Islet precursor cell (in vitro differentiated cells): Measurements from ENCODE around the gene MEMO1.
"Not testable (repeated sequence)": the region's sequence is repeated elsewhere in the genome, so short reads cannot be mapped to it uniquely, and the experiment has no call there.

Source experiments
- DNase-seq: peaks from one replicate; pipeline ENCODE4 v3.0.0-alpha.2; 2018

MEMO1 gene

DNA sequence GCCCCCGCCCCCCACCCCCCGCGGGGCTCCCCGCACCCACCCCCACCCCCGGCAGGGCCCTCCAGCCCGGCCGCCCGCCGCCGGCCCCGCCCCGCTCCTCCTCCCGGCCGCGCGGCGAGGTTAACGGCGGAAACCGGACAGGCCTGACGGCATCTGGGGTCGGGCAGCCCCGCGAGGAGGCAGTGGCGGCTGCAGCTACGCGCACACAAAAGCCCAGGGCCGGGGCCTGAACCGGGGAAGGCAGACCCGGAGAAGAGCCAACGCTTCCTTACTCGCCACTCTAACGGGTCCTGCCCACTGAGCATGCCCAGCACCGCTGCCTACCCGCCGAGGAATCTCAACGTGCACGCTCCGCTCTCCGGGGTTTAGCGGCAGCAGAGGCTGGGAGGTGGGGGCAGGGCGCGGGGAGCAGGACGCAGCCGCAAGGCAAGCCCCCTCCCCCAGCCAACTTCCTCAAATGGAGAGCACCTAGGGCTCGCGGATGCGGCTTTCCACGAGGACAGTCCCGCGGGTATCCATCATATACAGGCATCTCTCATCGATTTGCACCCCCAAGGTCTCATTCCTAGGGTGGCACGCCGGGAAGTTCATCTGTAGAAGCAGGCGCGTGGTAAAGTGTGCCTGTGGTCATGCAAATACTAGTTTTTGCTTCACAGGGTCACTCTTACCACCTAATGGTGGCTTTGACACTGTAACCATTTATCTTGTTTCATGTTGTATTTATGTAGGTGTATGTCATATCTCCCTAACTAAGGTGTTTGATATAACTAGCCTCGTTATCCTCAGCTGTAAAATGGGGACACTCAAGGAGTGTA lies at the start of gene MEMO1:
Gene MEMO1 (minus strand): TSS at position 339 of the 815 bp plus-strand sequence. CDS start 761 bp downstream, outside the sequence.
- DNase-seq: peak; percentile 98

GRCh38 chr2:32060266-32060665 lies 49.5 kb upstream of the MEMO1 start:
- no peak for DNase-seq

DNA sequence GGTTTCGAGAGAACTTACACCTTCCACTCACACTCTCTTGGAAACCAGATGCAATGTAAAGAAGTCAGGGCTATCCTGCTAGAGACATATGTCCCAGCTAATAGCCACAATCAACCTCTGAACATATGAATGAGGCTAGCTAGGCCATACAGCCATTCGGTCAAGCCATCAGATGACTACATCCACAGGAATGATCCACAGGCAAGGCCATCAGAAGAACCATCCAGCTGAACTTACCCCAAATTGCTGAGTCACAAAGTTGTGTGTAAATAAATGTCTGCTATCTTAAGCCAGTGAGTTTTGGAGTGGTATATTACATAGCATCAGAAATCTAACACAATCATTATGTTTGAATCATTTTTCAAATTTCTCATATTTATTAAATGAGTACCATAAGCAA lies 47.3 kb upstream of the MEMO1 start:
- peak; percentile 56 for DNase-seq

GRCh38 chr2:32054583-32054982 lies 43.8 kb upstream of the MEMO1 start:
- not testable (repeated sequence) for DNase-seq

- no peak for DNase-seq
These were observed 41.1 kb upstream of the MEMO1 start for GRCh38 chr2:32051836-32052439.

- no peak for DNase-seq
These were observed 32.8 kb upstream of the MEMO1 start for GRCh38 chr2:32043561-32043960.

- peak; percentile 98 for DNase-seq
These were observed 28.8 kb upstream of the MEMO1 start, which contains the start of gene DPY30 for GRCh38 chr2:32039447-32040219. Gene DPY30 (minus strand): TSS chr2:32039805. CDS start chr2:32039456, 349 bp downstream.

DNA sequence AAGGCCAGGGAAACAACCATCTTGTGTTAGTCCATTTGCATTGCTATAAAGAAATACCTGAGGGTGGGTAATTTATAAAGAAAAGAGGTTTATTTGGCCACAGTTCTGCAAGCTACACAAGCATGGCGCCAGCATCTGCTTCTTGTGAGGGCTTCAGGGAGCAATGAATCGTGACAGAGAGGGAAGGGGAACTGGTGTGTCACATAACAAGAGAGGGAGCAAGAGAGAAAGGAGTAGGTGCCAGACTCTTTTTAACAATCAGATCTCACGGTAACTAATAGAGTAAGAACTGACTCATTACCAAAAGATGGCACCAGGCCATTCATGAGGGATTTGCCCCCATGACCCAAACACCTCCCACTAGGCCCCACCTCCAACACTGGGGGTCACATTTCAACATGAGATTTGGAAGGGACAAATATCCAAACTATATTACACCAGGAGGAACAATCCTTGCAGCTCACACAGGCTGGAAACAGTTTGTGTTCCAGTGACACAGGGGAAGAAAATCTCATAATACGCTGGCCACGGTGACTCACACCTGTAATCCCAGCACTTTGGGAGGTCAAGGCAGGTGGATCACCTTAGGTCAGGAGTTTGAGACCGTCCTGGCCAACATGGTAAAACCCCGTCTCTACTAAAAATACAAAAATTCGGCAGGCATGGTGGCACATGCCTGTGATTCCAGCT lies 23.5 kb upstream of the MEMO1 start:
- not testable (repeated sequence) for DNase-seq

- DNase-seq: not testable (repeated sequence)
These were observed 8.1 kb upstream of the MEMO1 start for GRCh38 chr2:32018789-32019482.

GRCh38 chr2:32012872-32013271 lies 2.1 kb upstream of the MEMO1 start:
- no peak for DNase-seq

GRCh38 chr2:32011485-32011960 lies 715 bp upstream of the MEMO1 start:
- DNase-seq: no peak

DNA sequence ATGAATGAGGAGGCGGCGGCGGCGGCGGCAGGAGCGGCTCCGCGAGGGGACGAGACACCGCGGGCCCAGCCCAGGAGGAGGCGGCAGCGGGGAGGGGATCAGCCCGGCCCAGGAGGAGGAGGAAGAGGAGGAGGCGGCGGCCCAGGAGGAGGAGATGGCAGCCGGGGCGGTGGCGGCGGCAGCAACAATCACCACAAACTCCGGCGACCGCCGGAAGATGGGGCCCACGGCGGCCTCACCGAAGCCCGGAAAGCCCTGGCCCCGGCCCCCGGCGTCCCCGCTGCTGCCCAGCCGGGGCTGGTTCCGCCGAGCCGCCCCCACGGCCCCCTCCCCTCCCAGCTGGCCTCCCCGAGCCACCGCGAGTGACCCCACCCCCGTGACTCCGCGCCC lies 533 bp downstream of the MEMO1 start:
- peak; percentile 75 for DNase-seq

GRCh38 chr2:32009516-32010256 lies 1.1 kb downstream of the MEMO1 start:
- peak; percentile 60 for DNase-seq

GRCh38 chr2:32008805-32009515 lies 1.8 kb downstream of the MEMO1 start:
- DNase-seq: no peak

DNA sequence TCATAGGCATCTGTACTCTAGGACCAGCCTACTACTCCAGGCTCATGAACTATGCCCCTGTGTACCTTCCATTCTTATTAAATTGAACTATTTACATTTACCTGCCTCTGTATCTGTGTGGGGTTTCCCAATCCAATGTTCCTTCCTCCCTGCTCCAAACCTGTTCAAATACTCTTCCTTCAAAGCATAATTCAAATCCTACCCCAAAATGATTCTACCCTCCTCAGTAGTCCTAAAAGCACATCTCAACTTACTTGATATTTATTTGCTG lies 3.8 kb downstream of the MEMO1 start:
- no peak for DNase-seq

GRCh38 chr2:32005371-32005976 lies 5.3 kb downstream of the MEMO1 start:
- DNase-seq: no peak

DNA sequence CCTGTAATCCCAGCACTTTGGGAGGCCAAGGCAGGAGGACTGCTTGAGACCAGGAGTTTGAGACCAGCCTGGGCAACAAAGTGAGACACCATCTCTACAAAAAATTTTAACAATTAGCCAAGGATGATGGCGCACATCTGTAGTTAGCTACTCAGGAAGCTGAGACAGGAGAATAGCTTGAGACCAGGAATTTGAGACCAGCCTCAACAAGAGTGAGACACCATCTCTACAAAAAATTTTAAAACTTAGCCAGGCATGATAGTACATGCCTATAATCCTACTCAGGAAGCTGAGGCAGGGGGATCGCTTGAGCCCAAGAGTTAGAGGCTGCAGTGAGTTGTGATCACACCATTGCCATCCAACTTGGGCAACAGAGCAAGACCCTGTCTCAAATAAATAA lies 7.0 kb downstream of the MEMO1 start:
- no peak for DNase-seq

- no peak for DNase-seq
These were observed 8.4 kb downstream of the MEMO1 start for GRCh38 chr2:32002406-32002805.

- no peak for DNase-seq
These were observed 11.4 kb downstream of the MEMO1 start for GRCh38 chr2:31999438-31999837.

GRCh38 chr2:31998731-31999383 lies 12.0 kb downstream of the MEMO1 start:
- no peak for DNase-seq
